ENCODE results near the gene SALL3. TPM values are rescaled to one million over a fixed set of nuclear protein-coding genes. Genes with fewer than 3 reads are reported as not detected.

The SALL3 gene
- under 1 TPM in 1 of 4 donors, not detected in 3; 0.12 TPM for total RNA-seq

DNA sequence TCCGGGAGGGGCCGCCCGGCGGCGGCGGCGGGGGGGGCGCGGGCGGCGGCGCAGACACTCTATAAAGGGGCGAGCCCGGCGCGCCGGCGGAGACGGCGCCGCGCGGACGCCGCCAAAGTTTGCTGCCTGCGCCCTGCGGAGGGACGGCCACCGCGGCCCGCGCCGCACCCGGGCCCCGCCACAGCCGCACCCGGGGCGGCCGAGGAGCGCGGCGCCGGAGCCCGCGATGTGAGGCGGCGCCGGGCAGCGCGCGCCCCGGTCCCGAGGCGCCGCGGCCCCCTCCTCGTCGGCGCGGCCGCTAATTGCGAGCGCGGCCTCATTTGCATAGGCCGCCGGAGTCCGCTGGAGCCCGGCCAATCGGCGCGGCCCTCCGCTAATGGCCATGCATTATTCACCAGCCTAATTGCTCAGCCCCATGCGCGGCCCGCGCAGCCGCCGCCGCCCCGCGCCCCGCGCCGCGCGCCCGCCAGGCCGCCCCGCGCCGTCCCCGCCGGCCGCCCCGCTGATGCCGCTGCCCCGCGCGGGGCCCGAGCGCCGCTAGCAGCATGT, at the start of gene SALL3:
SALL3 (plus strand) TSS at position 89 of the 549 bp plus-strand sequence; CDS start at position 546, 457 bp downstream.
- ATAC-seq (ENCODE audit: low FRiP score) (no peak), DNase-seq (ENCODE audit: low spot score) (no peak)
- TF ChIP-seq, protein P1, sequence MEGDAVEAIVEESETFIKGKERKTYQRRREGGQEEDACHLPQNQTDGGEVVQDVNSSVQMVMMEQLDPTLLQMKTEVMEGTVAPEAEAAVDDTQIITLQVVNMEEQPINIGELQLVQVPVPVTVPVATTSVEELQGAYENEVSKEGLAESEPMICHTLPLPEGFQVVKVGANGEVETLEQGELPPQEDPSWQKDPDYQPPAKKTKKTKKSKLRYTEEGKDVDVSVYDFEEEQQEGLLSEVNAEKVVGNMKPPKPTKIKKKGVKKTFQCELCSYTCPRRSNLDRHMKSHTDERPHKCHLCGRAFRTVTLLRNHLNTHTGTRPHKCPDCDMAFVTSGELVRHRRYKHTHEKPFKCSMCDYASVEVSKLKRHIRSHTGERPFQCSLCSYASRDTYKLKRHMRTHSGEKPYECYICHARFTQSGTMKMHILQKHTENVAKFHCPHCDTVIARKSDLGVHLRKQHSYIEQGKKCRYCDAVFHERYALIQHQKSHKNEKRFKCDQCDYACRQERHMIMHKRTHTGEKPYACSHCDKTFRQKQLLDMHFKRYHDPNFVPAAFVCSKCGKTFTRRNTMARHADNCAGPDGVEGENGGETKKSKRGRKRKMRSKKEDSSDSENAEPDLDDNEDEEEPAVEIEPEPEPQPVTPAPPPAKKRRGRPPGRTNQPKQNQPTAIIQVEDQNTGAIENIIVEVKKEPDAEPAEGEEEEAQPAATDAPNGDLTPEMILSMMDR (IDR thresholded peaks at IDR 0.05), result no peak

DNA sequence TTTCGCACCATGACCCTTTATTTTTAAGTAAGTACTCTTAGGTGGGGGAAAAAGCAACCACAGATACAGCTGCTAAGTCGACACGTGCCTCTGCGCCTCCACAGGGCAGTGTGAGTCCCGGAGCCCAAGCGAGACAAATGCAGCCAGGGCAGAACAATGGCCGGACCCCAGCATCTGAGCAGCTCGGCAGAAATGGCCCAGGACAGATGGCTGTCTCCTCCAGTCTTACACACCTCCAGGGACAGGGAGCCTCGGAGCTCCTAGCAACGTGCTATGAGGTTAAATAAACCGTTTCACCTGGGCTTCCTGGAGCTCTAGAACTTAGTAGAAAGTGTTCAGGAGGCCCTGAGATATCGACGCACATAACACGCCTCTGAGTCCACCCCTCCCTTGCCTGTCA, 47.3 kb upstream of the SALL3 start:
- ATAC-seq (ENCODE audit: low FRiP score) (no peak), DNase-seq (ENCODE audit: low spot score) (no peak)
- TF ChIP-seq, protein P1 (IDR thresholded peaks at IDR 0.05), result no peak

DNA sequence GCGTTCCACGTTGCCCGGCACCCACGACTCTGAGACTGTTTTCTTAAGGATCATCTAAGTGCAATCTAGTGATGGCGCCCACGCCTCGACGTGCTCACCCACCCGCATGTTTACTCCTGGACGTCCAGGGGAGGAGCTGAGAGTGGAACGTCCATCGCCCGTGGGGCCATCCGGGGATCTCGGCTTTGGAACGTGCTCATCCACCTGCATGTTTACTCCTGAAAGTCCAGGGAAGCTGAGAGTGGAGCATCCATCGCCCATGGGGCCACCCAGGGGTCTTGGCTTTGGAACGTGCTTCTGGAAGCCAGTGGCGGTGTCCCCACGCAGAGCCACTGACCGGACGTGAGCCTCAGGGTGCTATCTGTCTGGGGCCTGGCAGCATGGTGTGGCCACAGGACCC, 45.6 kb upstream of the SALL3 start:
- DNase-seq (ENCODE audit: low spot score) (no peak), ATAC-seq (ENCODE audit: low FRiP score) (no peak)
- TF ChIP-seq, protein P1 (IDR thresholded peaks at IDR 0.05), result no peak

- ATAC-seq (ENCODE audit: low FRiP score), result no peak
- TF ChIP-seq, protein P1 (IDR thresholded peaks at IDR 0.05), result no peak
- DNase-seq (ENCODE audit: low spot score), result no peak
Observed at GRCh38 chr18:78934551-78935225, 44.9 kb upstream of the SALL3 start.

- ATAC-seq (ENCODE audit: low FRiP score), result no peak
Observed at GRCh38 chr18:78935406-78935805, 44.2 kb upstream of the SALL3 start.

GRCh38 chr18:78936251-78937005, 43.2 kb upstream of the SALL3 start:
- no peak for ATAC-seq (ENCODE audit: low FRiP score)

More at GRCh38 chr18:78935406-78935805, 44.2 kb upstream of the SALL3 start:
- TF ChIP-seq, protein P1 (IDR thresholded peaks at IDR 0.05), result no peak
- no peak for DNase-seq (ENCODE audit: low spot score)

More at GRCh38 chr18:78936251-78937005, 43.2 kb upstream of the SALL3 start:
- no peak for DNase-seq (ENCODE audit: low spot score)
- TF ChIP-seq, protein P1 (IDR thresholded peaks at IDR 0.05), result no peak

Measured in omental fat pad (tissue), 4 donors.